ENCODE data around the gene PEX1.

PEX1 gene

GRCh38 chr7:92462560-92462959 lies 65.8 kb downstream of the PEX1 start:
- POLR2A ChIA-PET, result no interaction called here
- H3K4me3 ChIP-seq (ENCODE audit: low read depth, low read length), result no peak overlapping the region
- TF ChIP-seq, protein P1, sequence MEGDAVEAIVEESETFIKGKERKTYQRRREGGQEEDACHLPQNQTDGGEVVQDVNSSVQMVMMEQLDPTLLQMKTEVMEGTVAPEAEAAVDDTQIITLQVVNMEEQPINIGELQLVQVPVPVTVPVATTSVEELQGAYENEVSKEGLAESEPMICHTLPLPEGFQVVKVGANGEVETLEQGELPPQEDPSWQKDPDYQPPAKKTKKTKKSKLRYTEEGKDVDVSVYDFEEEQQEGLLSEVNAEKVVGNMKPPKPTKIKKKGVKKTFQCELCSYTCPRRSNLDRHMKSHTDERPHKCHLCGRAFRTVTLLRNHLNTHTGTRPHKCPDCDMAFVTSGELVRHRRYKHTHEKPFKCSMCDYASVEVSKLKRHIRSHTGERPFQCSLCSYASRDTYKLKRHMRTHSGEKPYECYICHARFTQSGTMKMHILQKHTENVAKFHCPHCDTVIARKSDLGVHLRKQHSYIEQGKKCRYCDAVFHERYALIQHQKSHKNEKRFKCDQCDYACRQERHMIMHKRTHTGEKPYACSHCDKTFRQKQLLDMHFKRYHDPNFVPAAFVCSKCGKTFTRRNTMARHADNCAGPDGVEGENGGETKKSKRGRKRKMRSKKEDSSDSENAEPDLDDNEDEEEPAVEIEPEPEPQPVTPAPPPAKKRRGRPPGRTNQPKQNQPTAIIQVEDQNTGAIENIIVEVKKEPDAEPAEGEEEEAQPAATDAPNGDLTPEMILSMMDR (IDR thresholded peaks at IDR 0.05; ENCODE audit: insufficient read depth, low read length, missing control alignments), result no peak
- CTCF ChIA-PET, result interaction anchor here (0.7 kb wide), 1 partner anchor 14 kb away, joined by 3 read pairs; no protein-coding TSS in a partner anchor
- DNase-seq (ENCODE audit: low read depth, low spot score), result no peak

- ChIA-PET POLR2A (interaction anchor here (1.5 kb wide), 1 partner anchor 14 kb away, joined by 7 read pairs; the partner anchor contains the start of gene GATAD1), CTCF (interaction anchor here (0.6 to 2.7 kb wide), 27 partner anchors 10 to 631 kb away, joined by 3 to 25 read pairs (median 4); partner anchors contain the start of genes CYP51A1, ERVW-1, GATAD1 and LRRD1)
- H3K4me3 ChIP-seq (ENCODE audit: low read depth, low read length), result no peak overlapping the region
- TF ChIP-seq, protein P1 (IDR thresholded peaks at IDR 0.05; ENCODE audit: insufficient read depth, low read length, missing control alignments), result peak; percentile 65
- DNase-seq (ENCODE audit: low read depth, low spot score), result no peak
Observed at GRCh38 chr7:92461027-92462003, 67.0 kb downstream of the PEX1 start.

DNA sequence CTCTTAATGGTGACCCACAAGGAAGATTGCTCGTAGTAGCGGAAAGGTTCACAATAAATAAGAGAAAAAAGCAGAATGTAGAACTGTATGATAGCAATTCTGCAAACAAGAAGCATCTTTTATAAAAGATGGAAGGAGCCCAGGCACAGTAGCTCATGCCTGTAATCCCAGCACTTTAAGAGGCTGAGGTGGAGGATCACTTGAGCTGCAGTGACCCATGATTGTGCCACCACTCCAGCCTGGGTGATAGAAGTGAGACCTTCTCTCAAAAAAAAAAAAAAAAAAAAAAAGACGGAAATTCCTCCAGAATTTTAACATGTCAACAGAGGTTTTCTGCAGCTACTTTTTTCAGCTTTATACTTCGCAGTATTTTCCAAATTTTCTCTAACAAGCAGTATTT lies 67.8 kb downstream of the PEX1 start:
- CTCF ChIA-PET, result interaction anchor here (0.7 to 2.7 kb wide), 22 partner anchors 9 to 630 kb away, joined by 3 to 25 read pairs (median 4); partner anchors contain the start of genes CYP51A1, ERVW-1, GATAD1 and LRRD1
- POLR2A ChIA-PET, result interaction anchor here (1.5 kb wide), 1 partner anchor 13 kb away, joined by 7 read pairs; the partner anchor contains the start of gene GATAD1
- TF ChIP-seq, protein P1 (IDR thresholded peaks at IDR 0.05; ENCODE audit: insufficient read depth, low read length, missing control alignments), result no peak
- no peak overlapping the region for H3K4me3 ChIP-seq (ENCODE audit: low read depth, low read length)
- no peak for DNase-seq (ENCODE audit: low read depth, low spot score)

GRCh38 chr7:92460109-92460508 lies 68.2 kb downstream of the PEX1 start:
- TF ChIP-seq, protein P1 (IDR thresholded peaks at IDR 0.05; ENCODE audit: insufficient read depth, low read length, missing control alignments), result no peak
- CTCF ChIA-PET, result interaction anchor here (1.0 to 2.7 kb wide), 8 partner anchors 9 to 630 kb away, joined by 3 to 25 read pairs (median 8); partner anchors contain the start of genes GATAD1 and LRRD1

GRCh38 chr7:92456236-92456635 lies 72.1 kb downstream of the PEX1 start:
- no peak overlapping the region for H3K4me3 ChIP-seq (ENCODE audit: low read depth, low read length)
- DNase-seq (ENCODE audit: low read depth, low spot score), result peak; percentile 46
- ChIA-PET POLR2A (no interaction called here), CTCF (interaction anchor here (0.8 to 3.0 kb wide), 3 partner anchors 9 to 626 kb away, joined by 3 to 25 read pairs (median 3); partner anchors contain the start of gene GATAD1)
- TF ChIP-seq, protein P1 (IDR thresholded peaks at IDR 0.05; ENCODE audit: insufficient read depth, low read length, missing control alignments), result no peak

More at GRCh38 chr7:92460109-92460508, 68.2 kb downstream of the PEX1 start:
- POLR2A ChIA-PET, result interaction anchor here (1.5 kb wide), 1 partner anchor 13 kb away, joined by 7 read pairs; the partner anchor contains the start of gene GATAD1
- no peak for DNase-seq (ENCODE audit: low read depth, low spot score)
- no peak overlapping the region for H3K4me3 ChIP-seq (ENCODE audit: low read depth, low read length)

GRCh38 chr7:92451645-92452044 lies 76.7 kb downstream of the PEX1 start:
- CTCF ChIA-PET, result interaction anchor here (3.8 kb wide), 1 partner anchor 9 kb away, joined by 25 read pairs; no protein-coding TSS in a partner anchor
- no peak for DNase-seq (ENCODE audit: low read depth, low spot score)
- H3K4me3 ChIP-seq (ENCODE audit: low read depth, low read length), result no peak overlapping the region
- POLR2A ChIA-PET, result no interaction called here
- TF ChIP-seq, protein P1 (IDR thresholded peaks at IDR 0.05; ENCODE audit: insufficient read depth, low read length, missing control alignments), result no peak

Data from AG04449 (cell line).